MCF 10A (cell line): Measurements from ENCODE around the gene TTC33. TPM values are rescaled to one million over a fixed set of nuclear protein-coding genes. Genes with fewer than 3 reads are reported as not detected.

ENCODE experiments used
- BruUV-seq: library from RNA; stranded (reverse); fragments of 400-500 nt; replicated peaks from 2 replicates; lab custom pipeline; 2021; lab: Mats Ljungman, UMichigan
- CTCF ChIA-PET: fragments of 300-600 bp; sonication (Branson Sonifier 250); formaldehyde crosslinking; extraction: SDS; loops from one replicate; lab custom pipeline; 2021; ENCODE audit warnings: antibody characterized with exemption, inconsistent platforms; lab: Yijun Ruan, JAX
- POLR2A ChIA-PET: fragments of 300-600, 350-650 bp; sonication (Branson Sonifier 250); formaldehyde crosslinking; extraction: SDS; loops from one replicate; lab custom pipeline; 2020; ENCODE audit warnings: antibody characterized with exemption, inconsistent platforms; lab: Yijun Ruan, JAX
- DNase-seq: peaks from one replicate; pipeline ENCODE4 v3.0.0-alpha.2; 2018; ENCODE audit not compliant: unreplicated experiment
- H3K27ac Mint-ChIP-seq: one replicate; pipeline ENCODE4 v1.8.0; 2022; ENCODE audit warnings: mild to moderate bottlenecking, low read depth, mixed read lengths; ENCODE audit not compliant: unreplicated experiment
- H3K27me3 Mint-ChIP-seq: one replicate; pipeline ENCODE4 v1.8.0; 2022; ENCODE audit warnings: mixed read lengths; ENCODE audit not compliant: insufficient read depth, unreplicated experiment
- H3K36me3 Mint-ChIP-seq: one replicate; pipeline ENCODE4 v1.8.0; 2022; ENCODE audit warnings: mild to moderate bottlenecking, moderate library complexity, mixed read lengths; ENCODE audit not compliant: insufficient read depth, unreplicated experiment
- H3K4me1 Mint-ChIP-seq: one replicate; pipeline ENCODE4 v1.8.0; 2022; ENCODE audit warnings: mixed read lengths; ENCODE audit not compliant: insufficient read depth, unreplicated experiment
- H3K4me3 Mint-ChIP-seq: one replicate; pipeline ENCODE4 v1.8.0; 2022; ENCODE audit warnings: mild to moderate bottlenecking, moderate library complexity, mixed read lengths; ENCODE audit not compliant: unreplicated experiment
- H3K9me3 Mint-ChIP-seq: one replicate; pipeline ENCODE4 v1.8.0; 2022; ENCODE audit warnings: mixed read lengths; ENCODE audit not compliant: unreplicated experiment
- CTCF ChIP-seq: fragments of 200-600 bp; IDR thresholded peaks from one replicate; pipeline ENCODE4 v1.8.0; 2022; ENCODE audit warnings: antibody characterized with exemption, mild to moderate bottlenecking; ENCODE audit not compliant: unreplicated experiment
- intact Hi-C: fragments of 100-400 bp; cut with micrococcal nuclease; formaldehyde crosslinking; loops from 2 replicates; pipeline ENCODE4 v1.14.1; 2022
- total RNA-seq: library from RNA; stranded (reverse); gene quantifications from 2 replicates; pipeline ENCODE4 v1.2.3, GENCODE V29; 2022

TTC33 gene
- total RNA-seq, 1 experiment from 2014 or later: 13.3 TPM

GRCh38 chr5:40486437-40487275, 269.1 kb downstream of the TTC33 start:
- BruUV-seq: no TSS peak
- ChIA-PET POLR2A (interaction anchor here (0.6 to 0.7 kb wide), 2 partner anchors 30 to 487 kb away, joined by 3 to 6 read pairs; no protein-coding TSS in a partner anchor), CTCF (interaction anchor here (0.6 kb wide), 1 partner anchor 50 kb away, joined by 3 read pairs; no protein-coding TSS in a partner anchor)
- Mint-ChIP-seq H3K27me3 (no peaks in the 10 kb centered on the region), H3K27ac (no peak overlapping the region), H3K4me1 (peaks cover 15% of the 10 kb centered on the region), H3K9me3 (no peaks in the 10 kb centered on the region), H3K4me3 (no peak overlapping the region), H3K36me3 (no peaks in the 10 kb centered on the region)
- no peak for TF ChIP-seq CTCF
- intact Hi-C loops: no loop called here
- DNase-seq: no peak

DNA sequence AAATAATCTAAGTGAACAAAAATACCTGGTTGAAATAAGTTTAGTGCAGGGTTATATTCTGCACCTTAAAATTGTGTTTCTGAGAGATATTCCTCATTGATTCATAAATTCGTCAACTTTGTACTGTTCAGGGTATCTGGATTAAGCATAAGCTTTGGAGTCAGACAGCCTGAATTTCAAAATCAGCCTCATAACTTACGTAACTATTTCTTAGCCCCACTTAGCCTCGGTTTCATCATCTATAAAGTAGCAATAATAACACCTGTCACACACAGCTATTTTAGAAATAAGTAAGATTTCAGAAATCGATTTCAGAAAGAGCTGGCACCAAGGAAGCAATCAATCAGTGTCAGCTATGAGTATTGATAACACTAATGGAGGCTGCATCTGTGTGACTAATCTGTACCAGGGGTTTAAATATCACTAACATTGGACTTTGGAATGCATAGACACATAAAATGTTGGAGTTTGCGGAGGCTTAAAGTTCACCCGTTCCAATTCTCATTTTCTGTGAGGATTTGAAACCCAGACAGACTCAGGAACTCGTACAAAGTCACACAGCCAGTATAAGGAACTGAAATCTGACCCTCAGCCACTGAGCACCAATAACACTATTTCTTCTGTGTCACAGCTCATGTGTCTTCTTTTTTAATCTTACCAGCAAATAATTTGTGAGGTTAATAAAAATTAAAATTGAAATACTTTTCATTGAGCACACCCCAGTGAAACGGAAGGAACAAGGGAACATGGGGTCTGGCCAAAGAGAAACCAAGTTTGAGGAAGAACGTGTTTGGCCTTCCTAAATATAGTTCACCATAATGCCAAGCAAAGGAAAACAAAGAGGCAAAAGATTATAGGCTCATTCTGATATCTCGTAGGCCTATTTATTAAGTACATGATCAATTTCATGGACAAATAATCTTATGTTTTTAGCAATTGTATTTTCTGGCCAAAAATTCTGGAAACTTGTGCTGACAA, 270.5 kb downstream of the TTC33 start:
- ChIA-PET CTCF (no interaction called here), POLR2A (no interaction called here)
- Mint-ChIP-seq H3K36me3 (no peaks in the 10 kb centered on the region), H3K4me3 (no peak overlapping the region), H3K9me3 (no peaks in the 10 kb centered on the region), H3K27ac (no peak overlapping the region), H3K4me1 (peaks cover 9% of the 10 kb centered on the region), H3K27me3 (no peaks in the 10 kb centered on the region)
- BruUV-seq: no TSS peak
- intact Hi-C loops: no loop called here
- peak; percentile 48 for DNase-seq
- TF ChIP-seq CTCF: no peak

DNA sequence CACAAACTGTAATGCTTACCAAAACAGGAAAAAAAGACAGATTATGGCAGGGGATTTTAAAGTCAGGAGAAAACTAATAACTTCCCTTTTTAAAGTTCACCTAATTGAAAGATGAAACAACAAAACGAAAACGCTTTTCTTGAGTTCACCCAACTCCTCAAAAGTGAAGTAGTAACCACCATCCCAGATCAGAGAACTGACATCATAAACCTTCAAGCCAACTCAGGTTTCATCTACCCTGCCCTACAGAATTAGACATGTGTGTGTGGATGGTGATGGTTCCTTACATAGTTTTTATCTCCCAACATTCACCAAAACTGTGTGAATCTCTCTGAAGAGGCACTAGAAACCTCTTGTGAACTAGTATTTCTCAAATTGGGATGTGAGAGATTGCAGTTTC, 271.3 kb downstream of the TTC33 start:
- POLR2A ChIA-PET: no interaction called here
- no peak for DNase-seq
- intact Hi-C loops: no loop called here
- Mint-ChIP-seq H3K27me3 (no peaks in the 10 kb centered on the region), H3K9me3 (no peaks in the 10 kb centered on the region), H3K4me1 (peaks cover 9% of the 10 kb centered on the region), H3K27ac (no peak overlapping the region), H3K4me3 (no peak overlapping the region), H3K36me3 (no peaks in the 10 kb centered on the region)
- TF ChIP-seq CTCF: no peak
- BruUV-seq: no TSS peak
- CTCF ChIA-PET: no interaction called here

GRCh38 chr5:40483316-40483715, 272.4 kb downstream of the TTC33 start:
- no TSS peak for BruUV-seq
- no peak overlapping the region for H3K4me3 Mint-ChIP-seq
- TF ChIP-seq CTCF: no peak
- intact Hi-C loops: no loop called here
- H3K27ac Mint-ChIP-seq: no peak overlapping the region
- no peaks in the 10 kb centered on the region for H3K36me3 Mint-ChIP-seq
- ChIA-PET POLR2A (interaction anchor here (1.5 kb wide), 1 partner anchor 18 kb away, joined by 6 read pairs; no protein-coding TSS in a partner anchor), CTCF (no interaction called here)
- no peaks in the 10 kb centered on the region for H3K27me3 Mint-ChIP-seq
- DNase-seq: peak; percentile 29
- peaks cover 9% of the 10 kb centered on the region for H3K4me1 Mint-ChIP-seq
- no peaks in the 10 kb centered on the region for H3K9me3 Mint-ChIP-seq
